Astrocyte (in vitro differentiated cells and primary cell): ENCODE measurements around the gene SLC66A2.

Experiments used
- EZH2 ChIP-seq: IDR thresholded peaks from 2 replicates; pipeline ENCODE4 v1.6.1; 2012; ENCODE audit warnings: mild to moderate bottlenecking, low read length, inconsistent platforms; ENCODE audit not compliant: insufficient read depth
- TF ChIP-seq, protein P1 (sequence below): IDR thresholded peaks from 2 replicates; pipeline ENCODE4 v1.5.1; 2011; ENCODE audit warnings: low read depth, mild to moderate bottlenecking, inconsistent platforms, low read length, moderate library complexity; ENCODE audit not compliant: insufficient read depth

DNA sequence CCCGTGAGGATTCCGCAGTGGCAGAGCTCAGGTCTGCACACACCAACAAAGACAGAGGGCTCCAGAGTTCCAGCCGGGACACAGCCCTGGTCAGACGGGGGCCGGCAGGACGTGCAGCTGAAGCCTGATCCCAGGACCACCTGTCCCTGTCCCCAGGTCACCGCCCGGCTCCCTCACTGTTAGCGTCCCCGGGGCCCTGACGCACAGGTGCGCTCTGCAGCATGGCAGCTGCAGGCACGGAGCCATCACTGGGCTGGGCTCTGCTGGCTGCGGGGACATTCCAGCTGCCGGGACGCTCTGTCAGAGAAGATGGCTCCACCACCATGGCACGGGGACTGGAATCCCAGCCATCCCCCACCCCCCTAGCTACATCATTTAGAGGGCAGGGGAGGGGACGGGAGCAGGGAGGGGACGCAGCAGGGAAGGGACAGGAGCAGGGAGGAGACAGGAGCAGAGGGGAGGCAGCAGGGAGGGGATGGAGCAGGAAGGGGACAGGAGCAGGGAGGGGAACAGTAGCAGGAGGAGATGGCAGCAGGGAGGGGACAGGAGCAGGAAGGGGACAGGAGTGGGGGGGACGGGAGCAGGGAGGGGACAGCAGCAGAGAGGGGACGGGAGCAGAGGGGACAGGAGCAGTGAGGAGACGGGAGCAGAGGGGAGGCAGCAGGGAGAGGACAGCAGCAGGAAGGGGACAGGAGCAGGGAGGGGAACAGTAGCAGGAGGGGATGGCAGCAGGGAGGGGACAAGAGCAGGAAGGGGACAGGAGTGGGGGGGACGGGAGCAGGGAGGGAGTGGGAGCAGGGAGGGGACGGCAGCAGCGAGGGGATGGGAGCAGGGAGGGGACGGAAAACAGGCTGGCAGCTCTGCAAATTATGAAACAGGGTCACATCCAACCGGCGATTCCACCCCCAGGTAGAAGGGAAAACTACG lies 39.8 kb downstream of the SLC66A2 start:
- TF ChIP-seq EZH2 = no peak
- TF ChIP-seq, protein P1, sequence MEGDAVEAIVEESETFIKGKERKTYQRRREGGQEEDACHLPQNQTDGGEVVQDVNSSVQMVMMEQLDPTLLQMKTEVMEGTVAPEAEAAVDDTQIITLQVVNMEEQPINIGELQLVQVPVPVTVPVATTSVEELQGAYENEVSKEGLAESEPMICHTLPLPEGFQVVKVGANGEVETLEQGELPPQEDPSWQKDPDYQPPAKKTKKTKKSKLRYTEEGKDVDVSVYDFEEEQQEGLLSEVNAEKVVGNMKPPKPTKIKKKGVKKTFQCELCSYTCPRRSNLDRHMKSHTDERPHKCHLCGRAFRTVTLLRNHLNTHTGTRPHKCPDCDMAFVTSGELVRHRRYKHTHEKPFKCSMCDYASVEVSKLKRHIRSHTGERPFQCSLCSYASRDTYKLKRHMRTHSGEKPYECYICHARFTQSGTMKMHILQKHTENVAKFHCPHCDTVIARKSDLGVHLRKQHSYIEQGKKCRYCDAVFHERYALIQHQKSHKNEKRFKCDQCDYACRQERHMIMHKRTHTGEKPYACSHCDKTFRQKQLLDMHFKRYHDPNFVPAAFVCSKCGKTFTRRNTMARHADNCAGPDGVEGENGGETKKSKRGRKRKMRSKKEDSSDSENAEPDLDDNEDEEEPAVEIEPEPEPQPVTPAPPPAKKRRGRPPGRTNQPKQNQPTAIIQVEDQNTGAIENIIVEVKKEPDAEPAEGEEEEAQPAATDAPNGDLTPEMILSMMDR = no peak
